Endodermal cell (in vitro differentiated cells): ENCODE measurements around the gene ABI3. TPM values are rescaled to one million over a fixed set of nuclear protein-coding genes. Genes with fewer than 3 reads are reported as not detected.
"Not testable (repeated sequence)": the region's sequence is repeated elsewhere in the genome, so short reads cannot be mapped to it uniquely, and the experiment has no call there.

Source experiments
- DNase-seq: peaks from one replicate; pipeline ENCODE4 v3.0.0-alpha.2; 2017
- H3K27ac ChIP-seq: 2 replicates; pipeline ENCODE4 v1.5.1; 2013; ENCODE audit warnings: mild to moderate bottlenecking, low read depth, low read length, moderate library complexity
- H3K27me3 ChIP-seq: 2 replicates; pipeline ENCODE4 v1.6.1; 2013; ENCODE audit warnings: mild to moderate bottlenecking, low read length, moderate library complexity; ENCODE audit not compliant: insufficient read depth, control insufficient read depth, poor library complexity, severe bottlenecking
- H3K36me3 ChIP-seq: 2 replicates; pipeline ENCODE4 v1.7.0; 2013; ENCODE audit warnings: mild to moderate bottlenecking, low read length, moderate library complexity; ENCODE audit not compliant: control insufficient read depth, insufficient read depth
- H3K4me1 ChIP-seq: one replicate; pipeline ENCODE4 v1.7.0; 2013; ENCODE audit warnings: low read length; ENCODE audit not compliant: control insufficient read depth, insufficient read depth
- H3K4me3 ChIP-seq: 2 replicates; pipeline ENCODE4 v1.5.1; 2013; ENCODE audit warnings: mild to moderate bottlenecking, low read length, moderate library complexity
- H3K9ac ChIP-seq: 2 replicates; pipeline ENCODE4 v1.6.1; 2013; ENCODE audit warnings: mild to moderate bottlenecking, low read length, moderate library complexity; ENCODE audit not compliant: poor library complexity, severe bottlenecking; ENCODE audit errors: extremely low read depth
- H3K9me3 ChIP-seq: 2 replicates; pipeline ENCODE4 v1.6.1; 2013; ENCODE audit warnings: mild to moderate bottlenecking, low read length, moderate library complexity; ENCODE audit not compliant: control insufficient read depth
- H3K27ac Mint-ChIP-seq: 2 replicates; pipeline ENCODE4 v1.8.0; 2020; ENCODE audit warnings: mixed read lengths
- H3K27me3 Mint-ChIP-seq: 2 replicates; pipeline ENCODE4 v1.8.0; 2021; ENCODE audit warnings: mild to moderate bottlenecking, mixed read lengths; ENCODE audit not compliant: insufficient read depth
- H3K36me3 Mint-ChIP-seq: 2 replicates; pipeline ENCODE4 v1.8.0; 2020; ENCODE audit warnings: low read depth, mixed read lengths
- H3K4me1 Mint-ChIP-seq: 2 replicates; pipeline ENCODE4 v1.8.0; 2020; ENCODE audit warnings: mixed read lengths
- H3K4me3 Mint-ChIP-seq: 2 replicates; pipeline ENCODE4 v1.8.0; 2020; ENCODE audit warnings: mild to moderate bottlenecking, moderate library complexity, mixed read lengths
- H3K9me3 Mint-ChIP-seq: 2 replicates; pipeline ENCODE4 v1.8.0; 2020; ENCODE audit warnings: mild to moderate bottlenecking, mixed read lengths
- WGBS, 2 experiments: methylation state at CpG; one replicate each; pipeline versions ENCODE4 v1.1.5 to v1.1.7; 2013; ENCODE audit warnings: missing lambda C conversion rate in 2 of 2, mixed read lengths in 1 of 2; ENCODE audit not compliant: insufficient coverage in 1 of 2, insufficient read length in 1 of 2; 5-methylcytosine and 5-hydroxymethylcytosine counted together
- total RNA-seq, 2 donors: library from RNA; stranded (reverse); fragmentation: NEBNext Ultra II Directional in 1 of 2; extraction: Animal tissue kit (Norgen Biotek cat#: 25700) in 1 of 2; gene quantifications; 2 replicates in 1 of 2; 3 replicates in 1 of 2; pipeline ENCODE4 v1.2.1, GENCODE V29; 2021
- TF ChIP-seq, protein P1 (sequence below): fragments of 200-600 bp; sonication (generic); conservative IDR thresholded peaks from 2 replicates; pipeline ENCODE4 v1.5.0; 2021; ENCODE audit warnings: antibody characterized with exemption, mild to moderate bottlenecking

The ABI3 gene
- total RNA-seq, 2 donors from 2014 or later: 0.58 to 1.7 TPM

DNA sequence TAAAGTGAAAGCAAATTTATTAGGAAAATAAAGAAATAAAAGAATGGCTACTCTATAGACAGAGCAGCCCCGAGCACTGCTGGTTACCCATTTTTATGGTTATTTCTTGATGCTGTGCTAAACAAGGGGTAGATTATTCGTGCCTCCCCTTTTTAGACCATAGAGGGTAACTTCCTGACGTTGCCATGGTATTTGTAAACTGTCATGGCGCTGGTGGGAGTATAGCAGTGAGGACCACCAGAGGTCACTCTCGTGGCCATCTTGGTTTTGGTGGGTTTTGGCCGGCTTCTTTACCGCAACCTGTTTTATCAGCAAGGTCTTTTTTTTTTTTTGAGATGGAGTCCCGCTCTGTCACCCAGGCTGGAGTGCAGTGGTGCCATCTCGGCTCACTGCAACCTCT lies 51.0 kb downstream of the ABI3 start:
- H3K4me1 ChIP-seq, H3K4me1 Mint-ChIP-seq, H3K36me3 Mint-ChIP-seq, H3K27ac Mint-ChIP-seq, DNase-seq, H3K36me3 ChIP-seq, H3K27ac ChIP-seq, H3K9me3 ChIP-seq, H3K4me3 ChIP-seq, H3K4me3 Mint-ChIP-seq, H3K9me3 Mint-ChIP-seq, H3K9ac ChIP-seq: not testable (repeated sequence)
- peaks cover 18% of the 10 kb centered on the region for H3K27me3 ChIP-seq
- TF ChIP-seq, protein P1, sequence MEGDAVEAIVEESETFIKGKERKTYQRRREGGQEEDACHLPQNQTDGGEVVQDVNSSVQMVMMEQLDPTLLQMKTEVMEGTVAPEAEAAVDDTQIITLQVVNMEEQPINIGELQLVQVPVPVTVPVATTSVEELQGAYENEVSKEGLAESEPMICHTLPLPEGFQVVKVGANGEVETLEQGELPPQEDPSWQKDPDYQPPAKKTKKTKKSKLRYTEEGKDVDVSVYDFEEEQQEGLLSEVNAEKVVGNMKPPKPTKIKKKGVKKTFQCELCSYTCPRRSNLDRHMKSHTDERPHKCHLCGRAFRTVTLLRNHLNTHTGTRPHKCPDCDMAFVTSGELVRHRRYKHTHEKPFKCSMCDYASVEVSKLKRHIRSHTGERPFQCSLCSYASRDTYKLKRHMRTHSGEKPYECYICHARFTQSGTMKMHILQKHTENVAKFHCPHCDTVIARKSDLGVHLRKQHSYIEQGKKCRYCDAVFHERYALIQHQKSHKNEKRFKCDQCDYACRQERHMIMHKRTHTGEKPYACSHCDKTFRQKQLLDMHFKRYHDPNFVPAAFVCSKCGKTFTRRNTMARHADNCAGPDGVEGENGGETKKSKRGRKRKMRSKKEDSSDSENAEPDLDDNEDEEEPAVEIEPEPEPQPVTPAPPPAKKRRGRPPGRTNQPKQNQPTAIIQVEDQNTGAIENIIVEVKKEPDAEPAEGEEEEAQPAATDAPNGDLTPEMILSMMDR: peak; percentile 52
- peaks cover 26% of the 10 kb centered on the region for H3K27me3 Mint-ChIP-seq
- 92 to 96% methylated on average over 3 to 9 of the region's 9 CpGs for WGBS, 2 experiments

DNA sequence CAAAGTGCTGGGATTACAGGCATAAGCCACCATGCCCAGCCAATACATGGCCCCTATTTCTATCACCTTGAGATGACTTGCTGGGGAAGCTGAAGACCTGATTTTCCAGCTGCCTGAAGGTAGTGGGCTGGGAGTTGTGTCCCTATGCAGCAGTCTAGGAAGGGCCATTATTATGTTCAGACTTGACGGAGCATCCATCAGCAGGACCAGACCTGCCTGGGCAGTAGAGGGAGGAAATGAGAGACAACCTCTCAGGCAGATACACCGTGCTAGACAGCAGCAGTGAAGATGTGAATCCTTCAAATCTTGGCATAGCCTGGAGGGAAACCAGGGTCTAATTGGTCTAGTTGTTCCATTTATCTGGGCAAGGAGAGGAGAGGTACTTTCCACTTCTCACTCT lies 55.7 kb downstream of the ABI3 start:
- Histone ChIP-seq H3K4me1 (no peaks in the 10 kb centered on the region), H3K9ac (no peak overlapping the region), H3K4me3 (no peak overlapping the region), H3K36me3 (no peaks in the 10 kb centered on the region), H3K27me3 (peaks cover 3% of the 10 kb centered on the region), H3K9me3 (no peaks in the 10 kb centered on the region), H3K27ac (no peak overlapping the region)
- H3K9me3 Mint-ChIP-seq: no peaks in the 10 kb centered on the region
- DNase-seq: no peak
- no peak overlapping the region for H3K27ac Mint-ChIP-seq
- TF ChIP-seq, protein P1: no peak
- H3K4me1 Mint-ChIP-seq: peaks cover 4% of the 10 kb centered on the region
- no peak overlapping the region for H3K4me3 Mint-ChIP-seq
- peaks cover 10% of the 10 kb centered on the region for H3K27me3 Mint-ChIP-seq
- no peaks in the 10 kb centered on the region for H3K36me3 Mint-ChIP-seq
- WGBS, 2 experiments: 96 to 100% methylated on average over 2 of the region's 2 CpGs

DNA sequence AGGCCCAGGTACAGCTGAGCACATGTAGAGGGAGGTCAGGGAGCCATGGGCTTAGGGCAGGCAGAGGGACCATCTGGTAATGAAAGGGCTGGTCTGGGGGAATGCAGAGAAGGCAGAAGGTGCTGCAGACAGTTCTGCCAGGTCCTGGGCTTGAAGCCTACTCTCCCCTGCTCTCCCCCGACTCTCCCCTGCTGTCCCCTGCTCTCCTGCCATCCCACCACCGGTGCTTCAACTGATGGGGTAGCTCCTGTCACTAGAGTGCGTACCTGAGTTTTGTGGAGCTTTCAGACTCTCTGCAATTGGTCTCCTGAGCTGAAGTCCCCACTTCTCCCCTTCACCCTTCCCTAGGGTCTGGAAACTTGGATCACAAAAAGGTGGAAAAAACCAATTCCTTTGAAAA lies 57.4 kb downstream of the ABI3 start:
- Histone ChIP-seq H3K4me3 (no peak overlapping the region), H3K9ac (no peak overlapping the region), H3K4me1 (no peaks in the 10 kb centered on the region), H3K36me3 (no peaks in the 10 kb centered on the region), H3K27ac (no peak overlapping the region), H3K27me3 (no peaks in the 10 kb centered on the region), H3K9me3 (no peaks in the 10 kb centered on the region)
- Mint-ChIP-seq H3K4me1 (peaks cover 4% of the 10 kb centered on the region), H3K9me3 (no peaks in the 10 kb centered on the region), H3K4me3 (no peak overlapping the region), H3K27me3 (peaks cover 5% of the 10 kb centered on the region), H3K36me3 (no peaks in the 10 kb centered on the region), H3K27ac (no peak overlapping the region)
- TF ChIP-seq, protein P1: no peak
- DNase-seq: no peak
- WGBS, 2 experiments: 91 to 94% methylated on average over 3 of the region's 3 CpGs
